Ishikawa (cell line): Measurements from ENCODE around the gene FTO.

Source experiments
- CREB1 ChIP-seq: IDR thresholded peaks from 2 replicates; pipeline ENCODE4 v1.6.1; 2012; ENCODE audit warnings: low read depth
- EGR1 ChIP-seq: IDR thresholded peaks from 2 replicates; pipeline ENCODE4 v1.6.1; 2012
- EP300 ChIP-seq: IDR thresholded peaks from 2 replicates; pipeline ENCODE4 v1.6.1; 2012; ENCODE audit warnings: borderline replicate concordance
- MAX ChIP-seq: IDR thresholded peaks from 2 replicates; pipeline ENCODE4 v1.6.1; 2012
- TEAD4 ChIP-seq: IDR thresholded peaks from 2 replicates; pipeline ENCODE4 v1.6.1; 2012
- USF1 ChIP-seq: IDR thresholded peaks from 2 replicates; pipeline ENCODE4 v1.6.1; 2012
- YY1 ChIP-seq: IDR thresholded peaks from 2 replicates; pipeline ENCODE4 v1.6.1; 2012; ENCODE audit warnings: low read depth
- ZBTB7A ChIP-seq: IDR thresholded peaks from 2 replicates; pipeline ENCODE4 v1.6.1; 2012; ENCODE audit warnings: low read depth

DNA sequence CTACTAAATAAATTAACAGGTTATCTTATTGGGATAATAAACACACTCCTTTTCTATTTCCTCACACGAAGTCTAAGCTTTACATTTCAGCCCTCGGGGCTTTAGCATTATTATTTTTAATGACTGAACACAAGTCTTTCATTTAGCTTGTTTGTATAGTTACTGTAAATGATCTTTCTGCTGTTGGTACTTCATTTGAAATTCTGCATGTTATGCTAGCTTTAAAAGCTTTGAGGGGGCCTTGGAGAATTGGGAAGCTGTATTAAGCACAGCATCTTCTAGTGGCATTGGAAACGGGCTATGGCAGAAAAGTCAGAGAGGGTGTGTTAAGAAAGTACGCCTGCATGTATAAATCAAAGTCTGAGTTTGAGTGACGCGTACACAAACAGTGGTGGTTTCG, 243.7 kb downstream of the FTO start:
- TF ChIP-seq CREB1, result no peak
- no peak for TF ChIP-seq YY1
- no peak for TF ChIP-seq ZBTB7A
- no peak for TF ChIP-seq EGR1
- no peak for TF ChIP-seq USF1
- TF ChIP-seq MAX, result no peak
- TF ChIP-seq TEAD4, result no peak
- no peak for TF ChIP-seq EP300
